HG03280 (cell line): ENCODE measurements around the gene NFKB1.
A peak's percentile ranks its signal among the peaks of the same experiment; 100 is the strongest.

Experiments
- ATAC-seq: cut with Tn5 transposase; IDR thresholded peaks from one replicate; pipeline ENCODE4 v1.9.1; 2021; ENCODE audit warnings: mild to moderate bottlenecking, moderate library complexity; ENCODE audit not compliant: unreplicated experiment

The NFKB1 gene

DNA sequence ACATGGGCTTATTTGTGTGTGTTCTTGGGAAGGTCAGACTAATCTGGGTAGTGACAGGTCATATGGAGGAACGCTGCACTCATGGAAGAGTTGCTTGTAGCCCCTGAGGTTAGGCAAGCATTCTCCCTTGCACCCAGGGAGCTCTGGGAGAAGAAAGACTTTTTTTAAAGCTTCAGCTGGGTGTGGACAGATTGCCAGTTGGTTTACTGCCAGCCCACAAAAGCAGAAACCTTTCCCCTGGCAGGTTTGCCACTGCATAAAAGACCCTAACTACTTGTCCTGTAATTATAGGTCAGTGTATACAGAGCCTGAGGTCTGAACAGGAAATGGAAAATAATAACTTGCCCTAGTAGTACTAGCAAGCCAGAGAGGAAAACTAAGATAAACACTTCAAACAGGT lies 7.4 kb upstream of the NFKB1 start:
- ATAC-seq, result no peak

DNA sequence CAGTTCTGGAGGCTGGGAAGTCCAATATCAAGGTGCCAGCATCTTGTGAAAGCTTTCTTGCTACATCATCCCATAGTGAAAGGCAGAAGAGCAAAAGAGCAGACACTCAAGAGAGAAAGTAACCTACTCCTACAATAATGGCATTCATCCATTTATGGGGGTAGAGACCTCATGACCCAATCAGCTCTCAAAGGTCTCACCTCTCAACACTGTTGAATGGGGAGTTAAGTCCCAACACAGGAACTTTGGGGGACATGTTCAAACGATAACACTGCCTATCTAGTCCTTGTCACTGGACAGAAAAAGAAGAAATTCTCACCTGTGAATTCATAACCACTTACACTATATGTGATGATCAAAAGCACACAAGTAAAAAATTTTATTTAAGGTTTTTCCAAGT lies 6.6 kb upstream of the NFKB1 start:
- no peak for ATAC-seq

DNA sequence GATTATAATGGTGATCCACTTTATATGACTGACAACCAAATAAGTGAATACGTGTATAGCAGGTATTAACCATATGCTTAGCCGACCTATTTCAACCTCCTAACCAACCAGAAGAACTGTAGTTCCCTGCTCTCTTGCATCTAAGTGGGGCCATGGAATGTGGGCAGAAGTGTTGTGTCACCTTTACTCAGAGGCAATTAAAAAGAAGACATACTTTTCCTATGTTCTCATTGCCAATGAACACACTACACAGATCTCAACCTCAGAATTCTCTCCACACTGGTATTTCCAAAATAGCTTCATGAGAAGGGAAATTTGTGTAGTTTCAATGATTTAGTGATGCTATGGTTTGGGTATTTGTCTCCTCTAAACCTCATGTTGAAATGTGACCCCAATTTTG lies 3.2 kb upstream of the NFKB1 start:
- ATAC-seq, result no peak

- peak; percentile 15 for ATAC-seq
Measured at GRCh38 chr4:102500352-102500695, 835 bp upstream of the NFKB1 start.

DNA sequence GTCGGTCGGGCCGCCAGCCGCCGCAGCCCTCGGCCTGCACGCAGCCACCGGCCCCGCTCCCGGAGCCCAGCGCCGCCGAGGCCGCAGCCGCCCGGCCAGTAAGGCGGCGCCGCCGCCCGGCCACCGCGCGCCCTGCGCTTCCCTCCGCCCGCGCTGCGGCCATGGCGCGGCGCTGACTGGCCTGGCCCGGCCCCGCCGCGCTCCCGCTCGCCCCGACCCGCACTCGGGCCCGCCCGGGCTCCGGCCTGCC lies 213 bp downstream of the NFKB1 start:
- peak; percentile 40 for ATAC-seq

DNA sequence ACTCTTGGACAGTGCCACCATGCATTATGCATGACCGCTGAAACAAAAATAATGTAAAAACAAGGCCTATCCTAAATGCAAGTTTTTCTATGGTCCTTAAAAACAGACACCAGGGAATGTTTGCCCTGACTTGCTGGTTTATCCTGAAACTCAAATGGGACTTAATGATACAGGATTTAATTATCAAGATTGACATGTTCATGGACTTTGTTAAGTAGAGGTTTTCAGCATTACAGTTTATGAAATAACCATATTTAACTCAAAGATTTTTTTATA lies 1.3 kb downstream of the NFKB1 start:
- no peak for ATAC-seq

GRCh38 chr4:102503301-102503746 lies 2.2 kb downstream of the NFKB1 start:
- no peak for ATAC-seq

DNA sequence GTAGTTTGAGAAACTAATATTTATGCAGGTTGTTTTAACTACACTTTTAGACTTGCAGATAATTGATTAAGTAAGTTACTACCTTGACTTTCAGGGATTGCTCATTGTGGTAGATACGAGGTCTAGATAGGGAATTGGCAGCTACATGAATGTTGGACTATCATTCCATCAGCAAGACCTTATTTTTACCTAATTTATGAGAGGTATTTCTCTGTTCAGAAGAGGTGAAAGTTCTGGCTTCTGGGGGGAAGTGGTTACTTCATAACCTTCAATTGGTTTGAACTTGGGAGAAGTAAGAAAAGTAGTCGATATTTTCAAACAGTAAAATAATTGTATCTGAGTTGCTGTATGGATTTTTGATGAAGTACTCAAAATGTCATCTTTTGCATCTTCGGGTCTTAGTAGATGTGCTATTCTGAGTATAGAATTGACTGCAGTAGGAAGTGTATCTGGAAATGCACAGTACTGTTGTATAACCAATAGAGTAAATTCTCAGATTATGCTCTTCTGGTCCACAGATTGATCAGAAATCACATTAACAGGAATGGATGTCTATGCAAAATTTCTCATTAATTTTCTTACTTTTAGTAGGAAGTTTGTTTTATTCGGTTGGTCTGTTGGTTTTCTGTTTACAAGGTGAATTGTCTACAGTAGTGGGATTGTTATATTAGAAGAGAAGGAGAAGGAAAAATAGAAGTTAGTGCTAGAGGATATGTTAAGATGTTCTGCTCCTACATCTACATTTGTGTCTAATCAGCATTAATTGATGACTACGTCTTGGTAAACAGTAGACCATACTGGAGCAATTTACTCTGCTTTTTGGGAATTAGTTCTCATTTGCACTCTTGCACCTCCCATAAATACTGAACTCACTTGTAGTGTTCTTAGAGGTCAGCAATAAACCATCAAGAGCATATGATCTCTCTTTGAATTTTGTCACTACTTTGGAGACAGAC lies 3.0 kb downstream of the NFKB1 start:
- ATAC-seq, result no peak

DNA sequence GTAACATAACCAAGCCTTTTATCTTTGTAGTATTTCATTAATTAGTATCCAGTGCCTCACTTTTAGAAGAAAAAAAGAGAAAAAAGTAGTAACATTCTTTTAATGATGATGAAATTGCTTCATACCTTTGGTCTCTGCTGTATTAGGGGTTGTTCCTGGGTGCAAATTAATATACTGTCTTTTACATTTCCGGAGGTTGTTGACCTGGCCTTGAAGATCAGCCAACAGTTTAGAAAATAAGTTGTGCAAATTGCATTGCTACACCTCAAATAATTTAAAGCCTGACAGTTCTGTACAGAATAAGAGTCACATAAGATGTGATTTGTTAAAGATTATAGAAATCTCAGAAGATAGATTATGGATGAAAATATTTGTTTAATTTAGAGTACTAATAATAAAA lies 3.8 kb downstream of the NFKB1 start:
- no peak for ATAC-seq

DNA sequence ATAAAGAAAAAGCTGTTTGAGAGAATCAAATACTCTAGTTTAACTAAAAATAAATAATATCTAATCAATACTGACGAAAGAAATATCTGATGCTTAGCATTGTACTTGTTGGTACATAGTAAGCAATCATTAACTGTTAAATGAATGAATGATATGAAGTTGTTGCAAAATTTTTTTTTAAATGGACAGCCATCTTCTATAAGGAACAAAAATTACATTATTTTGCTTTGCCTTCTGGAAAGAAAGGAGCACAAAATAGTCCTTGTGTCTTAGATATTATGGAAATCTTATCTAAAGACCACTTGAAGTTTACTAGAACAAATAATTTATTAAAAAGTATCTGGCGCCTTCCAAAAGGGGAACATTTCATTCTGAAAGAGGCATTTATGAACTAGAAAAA lies 4.5 kb downstream of the NFKB1 start:
- no peak for ATAC-seq

DNA sequence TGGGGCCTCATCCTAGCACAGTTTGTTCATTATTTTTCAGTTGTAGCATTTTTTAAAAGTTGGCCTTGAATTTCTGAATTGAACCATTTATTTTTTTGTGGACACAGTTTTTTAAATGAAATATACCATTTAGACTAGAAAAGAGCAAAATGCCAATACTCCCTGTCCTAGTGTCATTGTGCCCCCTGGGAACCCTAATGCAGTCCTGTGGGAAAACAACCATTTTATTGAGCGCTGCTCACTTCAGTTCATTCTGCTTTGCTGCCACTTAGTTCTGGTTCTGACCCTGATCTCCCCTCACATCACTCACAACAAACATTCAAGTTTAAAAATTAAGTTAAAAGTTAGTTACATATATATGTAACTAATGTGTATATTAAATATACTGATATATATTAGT lies 5.4 kb downstream of the NFKB1 start:
- no peak for ATAC-seq

DNA sequence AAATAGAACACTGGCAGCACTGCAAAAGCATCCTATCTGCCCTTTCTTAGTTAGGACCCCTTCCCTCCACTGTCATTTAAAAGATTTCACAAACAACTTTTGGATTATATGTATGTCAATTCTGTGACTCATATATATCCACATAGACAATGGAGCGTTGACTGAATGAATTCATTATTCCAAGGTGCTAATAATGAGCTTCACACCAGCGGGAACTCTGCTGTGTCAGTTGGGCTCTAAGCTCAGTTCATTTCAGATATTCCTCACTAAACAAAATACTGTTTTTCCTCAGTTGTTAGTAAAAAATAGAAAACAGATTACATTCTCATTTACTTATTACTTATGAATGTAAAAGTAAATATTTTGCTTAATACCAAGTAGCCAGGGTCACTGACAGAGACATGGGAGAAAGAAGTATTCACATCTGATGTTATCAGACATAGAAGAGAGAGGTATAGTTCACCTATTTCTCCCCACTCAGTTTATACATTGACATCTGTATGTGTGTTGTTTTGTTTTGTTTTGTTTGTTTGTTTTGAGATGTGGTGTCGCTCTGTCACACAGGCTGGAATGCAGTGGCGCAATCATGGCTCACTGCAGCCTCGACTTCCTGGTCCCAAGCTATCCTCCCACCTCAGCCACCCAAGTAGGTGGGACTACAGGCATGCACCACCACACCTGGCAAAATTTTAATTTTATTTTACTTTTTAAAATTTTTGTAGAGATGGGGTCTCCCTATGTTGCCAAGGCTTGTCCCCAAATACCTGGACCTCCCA lies 10.9 kb downstream of the NFKB1 start:
- ATAC-seq, result no peak

- ATAC-seq, result no peak
Measured at GRCh38 chr4:102514298-102514964, 13.3 kb downstream of the NFKB1 start.

DNA sequence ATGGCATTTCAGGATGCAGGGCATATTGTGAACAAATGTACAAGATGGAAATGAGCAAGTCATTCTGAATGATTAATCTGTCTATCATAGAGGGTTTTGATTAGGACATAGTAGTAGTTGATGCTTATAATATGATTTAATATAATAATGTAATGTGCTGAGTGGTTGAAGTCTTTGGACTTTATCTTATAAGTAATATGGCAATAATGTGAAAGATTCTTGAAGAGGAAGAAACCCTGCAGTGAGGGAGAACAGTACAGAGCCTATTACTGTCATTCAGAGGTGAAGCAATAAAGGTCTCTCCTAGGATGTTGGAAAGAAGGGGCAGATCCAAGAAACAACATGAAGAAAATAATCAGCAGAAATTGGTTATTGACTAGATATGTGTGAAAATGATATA lies 16.6 kb downstream of the NFKB1 start:
- no peak for ATAC-seq

GRCh38 chr4:102518703-102519131 lies 17.6 kb downstream of the NFKB1 start:
- ATAC-seq, result no peak

DNA sequence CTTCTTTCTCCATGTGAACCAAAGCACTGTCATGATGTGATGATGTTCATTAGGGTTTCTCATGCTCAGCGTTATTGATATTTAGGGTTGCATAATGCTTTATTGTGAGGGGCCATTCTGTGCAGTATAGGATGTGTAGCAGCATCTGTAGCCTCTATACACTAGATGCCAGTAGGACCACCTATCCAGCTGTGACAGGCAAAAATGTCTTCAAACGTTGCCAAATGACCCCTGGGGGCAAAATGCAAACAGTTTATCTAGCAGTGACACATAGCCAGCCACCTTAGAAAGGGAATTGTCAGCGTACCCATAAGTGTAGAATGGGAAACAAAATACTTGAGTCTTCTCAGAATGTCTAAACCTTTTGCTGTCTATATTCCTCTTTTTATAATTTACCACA lies 18.8 kb downstream of the NFKB1 start:
- no peak for ATAC-seq

GRCh38 chr4:102521570-102521969 lies 20.4 kb downstream of the NFKB1 start:
- ATAC-seq, result no peak

- ATAC-seq, result no peak
Measured at GRCh38 chr4:102522031-102522440, 20.9 kb downstream of the NFKB1 start.

- ATAC-seq, result no peak
Measured at GRCh38 chr4:102524691-102525090, 23.5 kb downstream of the NFKB1 start.

DNA sequence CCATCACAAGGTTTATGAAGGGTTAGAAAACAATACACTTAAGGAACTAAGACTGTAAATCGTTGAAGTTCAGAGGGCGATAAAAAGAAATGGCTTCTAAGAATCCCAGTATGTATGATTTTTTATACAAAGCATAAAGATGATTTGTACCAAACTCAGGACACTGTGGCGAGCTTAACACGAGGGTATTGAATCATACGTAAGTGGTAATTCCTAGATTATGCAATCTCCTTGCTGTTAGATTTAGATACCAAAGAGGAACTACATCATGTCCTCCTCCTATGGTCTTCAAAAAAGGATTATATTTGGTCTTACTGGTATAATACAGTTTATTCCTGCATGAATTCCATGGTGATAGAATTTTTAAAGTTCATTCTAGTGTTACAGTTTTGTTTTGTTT lies 23.9 kb downstream of the NFKB1 start:
- no peak for ATAC-seq

- ATAC-seq, result no peak
Measured at GRCh38 chr4:102525504-102525903, 24.3 kb downstream of the NFKB1 start.

- no peak for ATAC-seq
Measured at GRCh38 chr4:102526532-102526931, 25.4 kb downstream of the NFKB1 start.
